HUES6 (cell line): ENCODE data around the gene VAC14.

Source experiments
- H3K27ac ChIP-seq: 2 replicates; pipeline ENCODE4 v1.7.0; 2013; ENCODE audit warnings: low read depth, mild to moderate bottlenecking, low read length, inconsistent platforms
- H3K27me3 ChIP-seq: 2 replicates; pipeline ENCODE4 v1.6.1; 2013; ENCODE audit warnings: low read length; ENCODE audit not compliant: control insufficient read depth, insufficient read depth
- H3K36me3 ChIP-seq: 2 replicates; pipeline ENCODE4 v1.6.1; 2013; ENCODE audit warnings: low read length; ENCODE audit not compliant: control insufficient read depth, insufficient read depth
- H3K4me1 ChIP-seq: 2 replicates; pipeline ENCODE4 v1.6.1; 2013; ENCODE audit warnings: low read length; ENCODE audit not compliant: control insufficient read depth, insufficient read depth
- H3K4me3 ChIP-seq: 2 replicates; pipeline ENCODE4 v1.5.1; 2013; ENCODE audit warnings: low read depth, low read length
- H3K9ac ChIP-seq: one replicate; pipeline ENCODE4 v1.6.1; 2013; ENCODE audit warnings: mild to moderate bottlenecking, low read length
- H3K9me3 ChIP-seq: 2 replicates; pipeline ENCODE4 v1.6.1; 2013; ENCODE audit warnings: low read depth, low read length; ENCODE audit not compliant: control insufficient read depth, insufficient read depth

VAC14 gene

DNA sequence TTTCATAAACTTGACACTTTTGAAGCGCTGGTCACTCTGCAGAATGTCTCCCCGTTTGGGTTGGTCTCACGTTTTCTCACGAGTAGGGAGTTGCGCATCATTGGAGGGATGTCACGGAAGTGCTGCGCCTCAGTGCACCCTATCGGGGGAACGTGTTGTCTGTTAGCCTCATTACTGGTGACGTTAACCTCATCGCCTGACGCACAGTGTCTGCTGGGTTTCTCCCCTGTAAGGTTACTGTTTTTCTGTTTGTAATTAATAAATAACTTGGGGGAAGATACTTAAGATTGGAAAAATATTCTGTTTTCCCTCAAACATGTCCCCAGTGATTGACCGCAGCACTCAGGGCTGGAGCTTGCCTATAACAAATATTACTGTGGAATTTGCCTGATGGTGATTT lies 26.7 kb downstream of the VAC14 start:
- no peak overlapping the region for H3K9ac ChIP-seq
- H3K36me3 ChIP-seq, result peaks cover 32% of the 10 kb centered on the region
- no peaks in the 10 kb centered on the region; the same call in 1 of the 2 replicates for H3K4me1 ChIP-seq
- no peaks in the 10 kb centered on the region for H3K9me3 ChIP-seq
- H3K27me3 ChIP-seq, result no peaks in the 10 kb centered on the region
- no peak overlapping the region for H3K4me3 ChIP-seq
- H3K27ac ChIP-seq, result no peak overlapping the region

GRCh38 chr16:70772493-70772892 lies 28.5 kb downstream of the VAC14 start:
- no peaks in the 10 kb centered on the region for H3K4me1 ChIP-seq
- H3K36me3 ChIP-seq, result peaks cover 34% of the 10 kb centered on the region
- H3K9me3 ChIP-seq, result no peaks in the 10 kb centered on the region
- H3K27me3 ChIP-seq, result no peaks in the 10 kb centered on the region
- no peak overlapping the region for H3K27ac ChIP-seq
- H3K4me3 ChIP-seq, result no peak overlapping the region
- no peak overlapping the region for H3K9ac ChIP-seq

GRCh38 chr16:70770626-70771552 lies 30.1 kb downstream of the VAC14 start:
- Histone ChIP-seq H3K4me1 (no peaks in the 10 kb centered on the region), H3K9ac (no peak overlapping the region), H3K4me3 (no peak overlapping the region), H3K9me3 (no peaks in the 10 kb centered on the region), H3K27me3 (no peaks in the 10 kb centered on the region), H3K27ac (no peak overlapping the region), H3K36me3 (peaks cover 36% of the 10 kb centered on the region)

- H3K4me3 ChIP-seq, result no peak overlapping the region
- no peak overlapping the region for H3K27ac ChIP-seq
- H3K36me3 ChIP-seq, result peaks cover 36% of the 10 kb centered on the region
- no peaks in the 10 kb centered on the region for H3K4me1 ChIP-seq
- H3K27me3 ChIP-seq, result no peaks in the 10 kb centered on the region
- H3K9me3 ChIP-seq, result no peaks in the 10 kb centered on the region
- H3K9ac ChIP-seq, result no peak overlapping the region
These were observed 30.7 kb downstream of the VAC14 start for GRCh38 chr16:70770291-70770625.

GRCh38 chr16:70769761-70770160 lies 31.2 kb downstream of the VAC14 start:
- H3K9me3 ChIP-seq, result no peaks in the 10 kb centered on the region
- no peaks in the 10 kb centered on the region for H3K4me1 ChIP-seq
- H3K36me3 ChIP-seq, result peaks cover 36% of the 10 kb centered on the region
- no peak overlapping the region for H3K4me3 ChIP-seq
- no peak overlapping the region for H3K27ac ChIP-seq
- no peaks in the 10 kb centered on the region for H3K27me3 ChIP-seq
- H3K9ac ChIP-seq, result no peak overlapping the region

- Histone ChIP-seq H3K4me3 (no peak overlapping the region), H3K9me3 (no peaks in the 10 kb centered on the region), H3K27ac (no peak overlapping the region), H3K27me3 (no peaks in the 10 kb centered on the region), H3K36me3 (peaks cover 34% of the 10 kb centered on the region), H3K4me1 (no peaks in the 10 kb centered on the region), H3K9ac (no peak overlapping the region)
These were observed 31.8 kb downstream of the VAC14 start for GRCh38 chr16:70769131-70769530.

GRCh38 chr16:70768203-70768580 lies 32.8 kb downstream of the VAC14 start:
- no peak overlapping the region for H3K27ac ChIP-seq
- peaks cover 30% of the 10 kb centered on the region for H3K36me3 ChIP-seq
- no peak overlapping the region for H3K4me3 ChIP-seq
- H3K9ac ChIP-seq, result no peak overlapping the region
- no peaks in the 10 kb centered on the region for H3K9me3 ChIP-seq
- no peaks in the 10 kb centered on the region for H3K27me3 ChIP-seq
- H3K4me1 ChIP-seq, result no peaks in the 10 kb centered on the region

DNA sequence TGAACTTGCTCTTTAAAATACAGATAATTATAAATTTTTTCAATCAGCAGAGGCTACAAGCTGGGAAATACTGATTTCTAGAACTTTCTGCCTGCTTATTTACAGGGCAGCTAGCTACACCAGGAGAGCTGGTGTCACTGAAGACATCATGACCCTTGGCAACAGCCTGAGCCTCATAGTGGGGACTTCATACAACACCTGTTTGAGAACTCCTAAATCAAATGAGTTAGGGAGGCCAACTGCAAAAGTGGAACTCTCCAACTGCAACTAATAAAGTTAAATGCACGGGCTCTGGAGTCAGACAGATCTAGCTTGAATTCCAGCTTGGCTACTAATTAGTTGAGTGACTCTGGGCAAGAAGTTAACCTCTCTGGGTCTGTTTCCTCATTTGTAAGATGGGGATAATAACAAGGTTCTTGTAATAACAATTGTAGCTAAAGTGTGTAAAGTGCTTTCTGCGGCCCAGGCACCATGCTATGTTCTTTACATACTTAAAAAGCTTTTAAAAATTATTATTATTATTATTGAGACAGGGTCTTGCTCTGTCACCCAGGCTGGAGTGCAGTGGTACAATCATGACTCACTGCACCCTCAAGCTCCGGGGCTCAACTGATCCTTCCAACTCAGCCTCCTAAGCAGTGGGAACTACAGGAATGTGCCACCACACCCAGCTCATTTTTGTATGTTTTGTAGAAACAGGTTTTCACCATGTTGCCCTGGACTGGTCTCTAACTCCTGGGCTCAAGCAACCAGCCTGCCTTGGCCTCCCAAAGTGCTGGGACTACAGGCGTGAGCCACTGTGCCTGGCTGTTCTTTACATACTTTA lies 33.4 kb downstream of the VAC14 start:
- no peaks in the 10 kb centered on the region for H3K4me1 ChIP-seq
- H3K27me3 ChIP-seq, result no peaks in the 10 kb centered on the region
- H3K36me3 ChIP-seq, result peaks cover 29% of the 10 kb centered on the region
- H3K4me3 ChIP-seq, result no peak overlapping the region
- H3K9ac ChIP-seq, result no peak overlapping the region
- H3K9me3 ChIP-seq, result no peaks in the 10 kb centered on the region
- H3K27ac ChIP-seq, result no peak overlapping the region

GRCh38 chr16:70766658-70767057 lies 34.3 kb downstream of the VAC14 start:
- Histone ChIP-seq H3K27me3 (no peaks in the 10 kb centered on the region), H3K36me3 (peaks cover 28% of the 10 kb centered on the region), H3K9me3 (no peaks in the 10 kb centered on the region), H3K27ac (no peak overlapping the region), H3K4me3 (no peak overlapping the region), H3K9ac (no peak overlapping the region), H3K4me1 (peaks cover 2% of the 10 kb centered on the region; the same call in 1 of the 2 replicates)

DNA sequence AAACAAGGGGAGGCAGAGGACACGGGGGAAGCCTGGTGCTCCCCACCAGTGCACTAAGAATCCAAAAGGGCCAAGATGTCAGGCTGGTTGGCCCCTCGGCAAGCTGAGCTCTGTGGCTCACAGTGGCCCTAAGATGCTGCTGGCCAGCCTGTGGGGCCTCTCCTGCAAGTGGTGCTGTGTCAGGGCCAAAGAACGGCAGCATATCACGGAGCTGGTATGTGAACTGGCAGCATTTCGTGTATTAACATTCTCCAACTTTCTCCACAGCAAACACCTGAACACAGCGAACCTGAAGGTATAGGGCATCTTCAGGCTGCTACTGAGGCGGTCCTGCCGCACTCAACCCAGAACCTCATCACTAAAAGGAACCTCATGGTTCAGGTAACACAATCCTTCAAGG lies 34.8 kb downstream of the VAC14 start:
- Histone ChIP-seq H3K36me3 (peaks cover 30% of the 10 kb centered on the region), H3K4me1 (peaks cover 7% of the 10 kb centered on the region), H3K27me3 (no peaks in the 10 kb centered on the region), H3K4me3 (no peak overlapping the region), H3K9me3 (no peaks in the 10 kb centered on the region), H3K9ac (no peak overlapping the region), H3K27ac (no peak overlapping the region)

DNA sequence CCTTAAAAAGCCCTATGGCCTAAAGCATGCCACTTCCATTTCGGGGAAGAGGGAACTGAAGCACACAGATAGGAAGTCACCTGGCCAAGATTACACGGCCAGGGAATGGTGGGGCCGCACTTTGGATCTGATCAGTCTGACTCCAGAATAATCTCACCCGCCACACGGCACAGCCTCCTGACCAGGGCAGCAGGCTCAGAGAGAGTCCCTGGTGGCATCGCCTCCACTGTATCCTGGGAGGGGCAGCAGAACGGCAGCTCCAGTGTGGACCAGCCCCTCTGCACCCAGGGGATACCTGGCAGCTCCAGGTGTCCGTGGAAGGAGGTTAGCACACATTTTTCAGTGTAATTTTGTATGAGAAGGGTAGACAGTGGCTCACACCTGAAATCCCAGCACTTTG lies 35.5 kb downstream of the VAC14 start:
- peaks cover 30% of the 10 kb centered on the region for H3K36me3 ChIP-seq
- H3K4me1 ChIP-seq, result peaks cover 13% of the 10 kb centered on the region
- no peak overlapping the region for H3K27ac ChIP-seq
- H3K27me3 ChIP-seq, result no peaks in the 10 kb centered on the region
- H3K9ac ChIP-seq, result no peak overlapping the region
- no peak overlapping the region for H3K4me3 ChIP-seq
- H3K9me3 ChIP-seq, result no peaks in the 10 kb centered on the region
